Endothelial cell of umbilical vein (primary cell): ENCODE data around the gene TMC2.

Experiments used
- CTCF ChIP-seq, 2 donors: IDR thresholded peaks; 1 replicate in 1 of 2; 2 replicates in 1 of 2; pipeline ENCODE4 v1.5.1; 2011; ENCODE audit warnings: low read length in 2 of 2, mild to moderate bottlenecking in 2 of 2, moderate library complexity in 2 of 2, control low read depth in 1 of 2, inconsistent platforms in 1 of 2, low read depth in 1 of 2; ENCODE audit not compliant: insufficient read depth in 1 of 2; ENCODE audit errors: extremely low read depth in 1 of 2
- EZH2 ChIP-seq: IDR thresholded peaks from 2 replicates; pipeline ENCODE4 v1.6.1; 2012; ENCODE audit warnings: borderline replicate concordance, low read depth, mild to moderate bottlenecking, moderate library complexity, low read length, inconsistent platforms; ENCODE audit not compliant: severe bottlenecking
- MAX ChIP-seq: IDR thresholded peaks from 2 replicates; pipeline ENCODE4 v1.6.1; 2011; ENCODE audit not compliant: insufficient read depth, insufficient read length
- POLR2AphosphoS5 ChIP-seq: IDR thresholded peaks from 2 replicates; pipeline ENCODE4 v1.6.1; 2012; ENCODE audit warnings: low read depth, mild to moderate bottlenecking, control low read depth, low read length, moderate library complexity; ENCODE audit not compliant: insufficient read depth

- TF ChIP-seq CTCF (IDR thresholded peaks at IDR 0.05; ENCODE audit: extremely low read depth in 1 of 2, insufficient read depth in 1 of 2, low read depth in 1 of 2, low read length in 2 of 2) (no peak), MAX (no peak), EZH2 (no peak), POLR2AphosphoS5 (no peak)
These were observed 18.3 kb upstream of the TMC2 start for GRCh38 chr20:2518096-2518495.
